Peyer's patch (tissue), 4 donors: ENCODE measurements around the gene CYTIP.

ENCODE experiments used
- POLR2A ChIP-seq, 2 donors: fragments of 450-650 bp; IDR thresholded peaks; one replicate each; pipeline ENCODE4 v1.5.1; 2017; ENCODE audit warnings: antibody characterized with exemption in 2 of 2, mild to moderate bottlenecking in 2 of 2, moderate library complexity in 2 of 2
- TF ChIP-seq, protein P1 (sequence below), 6 experiments: fragments of 450-650 bp in 4 of 6; fragments of 200-600 bp in 2 of 6; sonication (generic) in 1 of 6; IDR thresholded peaks; one replicate each; pipeline ENCODE4 v1.5.1; 2017 to 2019; ENCODE audit warnings: antibody characterized with exemption in 6 of 6, mild to moderate bottlenecking in 3 of 6, moderate library complexity in 1 of 6

DNA sequence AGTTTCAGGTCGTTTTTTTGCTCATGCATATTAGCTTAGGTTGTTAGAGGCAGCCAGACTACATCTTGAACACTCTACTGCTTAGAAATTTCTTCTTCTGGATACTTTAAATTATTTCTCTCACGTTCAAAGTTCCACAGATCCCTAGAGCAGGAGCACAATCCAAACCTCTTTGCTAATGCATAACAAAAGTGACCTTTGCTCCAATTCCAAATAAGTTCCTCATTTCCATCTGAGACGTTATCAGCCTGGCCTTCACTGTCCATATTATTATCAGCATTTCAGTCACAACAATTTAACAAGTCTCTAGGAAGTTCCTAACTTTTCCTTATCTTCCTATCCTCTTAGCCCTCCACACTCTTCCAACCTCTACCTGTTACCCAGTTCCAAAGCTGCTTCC lies 67.8 kb downstream of the CYTIP start:
- TF ChIP-seq, protein P1, sequence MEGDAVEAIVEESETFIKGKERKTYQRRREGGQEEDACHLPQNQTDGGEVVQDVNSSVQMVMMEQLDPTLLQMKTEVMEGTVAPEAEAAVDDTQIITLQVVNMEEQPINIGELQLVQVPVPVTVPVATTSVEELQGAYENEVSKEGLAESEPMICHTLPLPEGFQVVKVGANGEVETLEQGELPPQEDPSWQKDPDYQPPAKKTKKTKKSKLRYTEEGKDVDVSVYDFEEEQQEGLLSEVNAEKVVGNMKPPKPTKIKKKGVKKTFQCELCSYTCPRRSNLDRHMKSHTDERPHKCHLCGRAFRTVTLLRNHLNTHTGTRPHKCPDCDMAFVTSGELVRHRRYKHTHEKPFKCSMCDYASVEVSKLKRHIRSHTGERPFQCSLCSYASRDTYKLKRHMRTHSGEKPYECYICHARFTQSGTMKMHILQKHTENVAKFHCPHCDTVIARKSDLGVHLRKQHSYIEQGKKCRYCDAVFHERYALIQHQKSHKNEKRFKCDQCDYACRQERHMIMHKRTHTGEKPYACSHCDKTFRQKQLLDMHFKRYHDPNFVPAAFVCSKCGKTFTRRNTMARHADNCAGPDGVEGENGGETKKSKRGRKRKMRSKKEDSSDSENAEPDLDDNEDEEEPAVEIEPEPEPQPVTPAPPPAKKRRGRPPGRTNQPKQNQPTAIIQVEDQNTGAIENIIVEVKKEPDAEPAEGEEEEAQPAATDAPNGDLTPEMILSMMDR (IDR thresholded peaks at IDR 0.05) = no peak
- no peak for TF ChIP-seq POLR2A (IDR thresholded peaks at IDR 0.05)
